ENCODE measurements around the gene ODAPH. TPM values are rescaled to one million over a fixed set of nuclear protein-coding genes. Genes with fewer than 3 reads are reported as not detected.

The ODAPH gene
- total and polyA plus RNA-seq, 4 experiments from 2014 or later, result not detected

- H3K36me3 Mint-ChIP-seq, result no peaks in the 10 kb centered on the region
- CTCF ChIA-PET (ENCODE audit: partially characterized antibody), result no interaction called here
- H3K27me3 Mint-ChIP-seq, result no peaks in the 10 kb centered on the region
- no peak overlapping the region for H3K4me3 Mint-ChIP-seq
- no peaks in the 10 kb centered on the region for H3K27me3 ChIP-seq (ENCODE audit: insufficient read depth, low read length)
- H3K4me3 ChIP-seq (ENCODE audit: low read length in 2 of 2), result no peak overlapping the region
- no peaks in the 10 kb centered on the region for H3K9me3 ChIP-seq (ENCODE audit: control insufficient read depth in 1 of 2, low read length in 2 of 2)
- no peaks in the 10 kb centered on the region for H3K36me3 ChIP-seq (ENCODE audit: insufficient read depth, low read length)
- POLR2A ChIA-PET (ENCODE audit: partially characterized antibody), result no interaction called here
- no peak for DNase-seq
- peaks cover 0 to 2% (median under 1%) of the 10 kb centered on the region in 4 donors for H3K4me1 Mint-ChIP-seq
- intact Hi-C loops (cut with micrococcal nuclease), result no loop called here
- H3K9me3 Mint-ChIP-seq, result no peaks in the 10 kb centered on the region
- no peak overlapping the region for H3K27ac Mint-ChIP-seq
- no peaks in the 10 kb centered on the region for H3K4me1 ChIP-seq (ENCODE audit: insufficient read depth, low read length)
- no peak overlapping the region for H3K27ac ChIP-seq (ENCODE audit: low read depth, low read length)
These were observed 42.5 kb downstream of the ODAPH start for GRCh38 chr4:75598390-75598789.

- ChIA-PET CTCF (ENCODE audit: partially characterized antibody) (interaction anchor here (1.4 kb wide), 1 partner anchor 249 kb away, joined by 3 read pairs; no protein-coding TSS in a partner anchor), POLR2A (ENCODE audit: partially characterized antibody) (no interaction called here)
- no peak for DNase-seq
- Histone ChIP-seq H3K9me3 (ENCODE audit: control insufficient read depth in 1 of 2, low read length in 2 of 2) (no peaks in the 10 kb centered on the region), H3K4me3 (ENCODE audit: low read length in 2 of 2) (no peak overlapping the region), H3K36me3 (ENCODE audit: insufficient read depth, low read length) (no peaks in the 10 kb centered on the region), H3K27ac (ENCODE audit: low read depth, low read length) (no peak overlapping the region), H3K4me1 (ENCODE audit: insufficient read depth, low read length) (no peaks in the 10 kb centered on the region), H3K27me3 (ENCODE audit: insufficient read depth, low read length) (no peaks in the 10 kb centered on the region)
- H3K4me1 Mint-ChIP-seq, result peaks cover 0 to 2% (median under 1%) of the 10 kb centered on the region in 4 donors
- H3K27me3 Mint-ChIP-seq, result no peaks in the 10 kb centered on the region
- no peaks in the 10 kb centered on the region for H3K9me3 Mint-ChIP-seq
- H3K4me3 Mint-ChIP-seq, result no peak overlapping the region
- H3K36me3 Mint-ChIP-seq, result no peaks in the 10 kb centered on the region
- intact Hi-C loops (cut with micrococcal nuclease), result no loop called here
- no peak overlapping the region for H3K27ac Mint-ChIP-seq
These were observed 43.8 kb downstream of the ODAPH start for GRCh38 chr4:75599647-75600046.

GRCh38 chr4:75605928-75606327, 50.1 kb downstream of the ODAPH start:
- Histone ChIP-seq H3K9me3 (ENCODE audit: control insufficient read depth in 1 of 2, low read length in 2 of 2) (no peaks in the 10 kb centered on the region), H3K36me3 (ENCODE audit: insufficient read depth, low read length) (no peaks in the 10 kb centered on the region), H3K27ac (ENCODE audit: low read depth, low read length) (no peak overlapping the region), H3K4me1 (ENCODE audit: insufficient read depth, low read length) (no peaks in the 10 kb centered on the region), H3K4me3 (ENCODE audit: low read length in 2 of 2) (no peak overlapping the region), H3K27me3 (ENCODE audit: insufficient read depth, low read length) (no peaks in the 10 kb centered on the region)
- intact Hi-C loops (cut with micrococcal nuclease), result no loop called here
- Mint-ChIP-seq H3K36me3 (no peaks in the 10 kb centered on the region), H3K4me3 (no peak overlapping the region), H3K9me3 (no peaks in the 10 kb centered on the region), H3K4me1 (no peaks in the 10 kb centered on the region), H3K27ac (no peak overlapping the region), H3K27me3 (no peaks in the 10 kb centered on the region)
- ChIA-PET CTCF (ENCODE audit: partially characterized antibody) (no interaction called here), POLR2A (ENCODE audit: partially characterized antibody) (interaction anchor here (0.5 kb wide), 1 partner anchor 80 kb away, joined by 3 read pairs; no protein-coding TSS in a partner anchor)
- no peak for DNase-seq

GRCh38 chr4:75612306-75612705, 56.4 kb downstream of the ODAPH start:
- H3K4me3 Mint-ChIP-seq, result no peak overlapping the region
- Histone ChIP-seq H3K27me3 (ENCODE audit: insufficient read depth, low read length) (no peaks in the 10 kb centered on the region), H3K9me3 (ENCODE audit: control insufficient read depth in 1 of 2, low read length in 2 of 2) (no peaks in the 10 kb centered on the region), H3K4me3 (ENCODE audit: low read length in 2 of 2) (no peak overlapping the region), H3K27ac (ENCODE audit: low read depth, low read length) (no peak overlapping the region), H3K4me1 (ENCODE audit: insufficient read depth, low read length) (no peaks in the 10 kb centered on the region), H3K36me3 (ENCODE audit: insufficient read depth, low read length) (no peaks in the 10 kb centered on the region)
- intact Hi-C loops (cut with micrococcal nuclease), result no loop called here
- no peak overlapping the region for H3K27ac Mint-ChIP-seq
- H3K4me1 Mint-ChIP-seq, result no peaks in the 10 kb centered on the region
- H3K27me3 Mint-ChIP-seq, result no peaks in the 10 kb centered on the region
- ChIA-PET POLR2A (ENCODE audit: partially characterized antibody) (no interaction called here), CTCF (ENCODE audit: partially characterized antibody) (no interaction called here)
- H3K9me3 Mint-ChIP-seq, result peaks cover 0 to 4% (median 0%) of the 10 kb centered on the region in 8 donors
- DNase-seq, result no peak
- no peaks in the 10 kb centered on the region for H3K36me3 Mint-ChIP-seq

Other genes with a start within 250 kb of the ODAPH start
- 10 to 100 TPM; 36.6 to 40.9 TPM for gene RCHY1, start 41.7 kb upstream of the ODAPH start, total RNA-seq
- gene RCHY1, start 41.7 kb upstream of the ODAPH start, polyA plus RNA-seq, result 10 to 100 TPM; 26.4 to 40.7 TPM
- 10 to 100 TPM; 38.1 to 43.4 TPM for gene THAP6, start 41.6 kb upstream of the ODAPH start, total RNA-seq
- 10 to 100 TPM; 12.9 to 13.6 TPM for gene THAP6, start 41.6 kb upstream of the ODAPH start, polyA plus RNA-seq
- gene CDKL2, start 74.5 kb downstream of the ODAPH start, total RNA-seq, result under 1 TPM; 0.35 to 0.39 TPM
- gene CDKL2, start 74.5 kb downstream of the ODAPH start, polyA plus RNA-seq, result under 1 TPM; 0.32 to 0.37 TPM
- 100 to 1,000 TPM; 150 to 165 TPM for gene G3BP2, start 117.3 kb downstream of the ODAPH start, total RNA-seq
- gene G3BP2, start 117.3 kb downstream of the ODAPH start, polyA plus RNA-seq, result 100 to 1,000 TPM; 118 to 125 TPM
- gene USO1, start 168.5 kb downstream of the ODAPH start, total RNA-seq, result 10 to 100 TPM; 48.6 to 49.4 TPM
- 10 to 100 TPM; 31.9 to 35.4 TPM for gene USO1, start 168.5 kb downstream of the ODAPH start, polyA plus RNA-seq

All from CD4-positive, alpha-beta memory T cell (primary cell).